ENCODE measurements around the gene GPC3. TPM values are rescaled to one million over a fixed set of nuclear protein-coding genes. Genes with fewer than 3 reads are reported as not detected.

The GPC3 gene
- polyA plus RNA-seq, 3 donors: not detected

GRCh38 chrX:133542476-133542875, 442.9 kb downstream of the GPC3 start:
- H3K79me2 ChIP-seq (ENCODE audit: insufficient read depth, low read length): no peaks in the 10 kb centered on the region
- no peak for TF ChIP-seq CTCF (IDR thresholded peaks at IDR 0.05)

GRCh38 chrX:133541021-133541420, 444.4 kb downstream of the GPC3 start:
- Mint-ChIP-seq H3K27ac (peak overlapping the region in 1 of 7 donors; percentile 28), H3K4me3 (no peak overlapping the region), H3K4me1 (peaks cover 23% of the 10 kb centered on the region), H3K9me3 (peaks cover 0 to 8% (median 0%) of the 10 kb centered on the region in 7 donors), H3K27me3 (ENCODE audit: low read depth in 3 of 3) (no peaks in the 10 kb centered on the region), H3K36me3 (no peaks in the 10 kb centered on the region)
- H3K79me2 ChIP-seq (ENCODE audit: insufficient read depth, low read length): no peaks in the 10 kb centered on the region
- H3K27ac ChIP-seq (ENCODE audit: low read depth in 1 of 2, low read length in 2 of 2): no peak overlapping the region
- intact Hi-C loops (cut with micrococcal nuclease): no loop called here
- no peak overlapping the region for H3K4me3 ChIP-seq (replicated peaks in 1 of 3; ENCODE audit: low read depth in 2 of 3, low read length in 3 of 3)
- H4K20me1 ChIP-seq (ENCODE audit: insufficient read depth, low read length): no peaks in the 10 kb centered on the region
- no peak overlapping the region for H3K9ac ChIP-seq (ENCODE audit: insufficient read depth, low read length, poor library complexity, severe bottlenecking)
- H3K9me3 ChIP-seq (replicated peaks in 1 of 2; ENCODE audit: control insufficient read depth in 1 of 2, insufficient read depth in 1 of 2, low read length in 2 of 2): no peaks in the 10 kb centered on the region
- no peak overlapping the region for H2AFZ ChIP-seq (ENCODE audit: insufficient read depth, low read depth, low read length, poor library complexity, severe bottlenecking)
- H3K4me2 ChIP-seq (replicated peaks; ENCODE audit: extremely low read depth, low read length, poor library complexity, severe bottlenecking): no peak overlapping the region
- no peaks in the 10 kb centered on the region for H3K36me3 ChIP-seq (replicated peaks in 1 of 2; ENCODE audit: control insufficient read depth in 1 of 2, insufficient read depth in 2 of 2, low read length in 2 of 2)
- no peaks in the 10 kb centered on the region for H3K27me3 ChIP-seq (ENCODE audit: control insufficient read depth in 2 of 2, insufficient read depth in 2 of 2, low read length in 2 of 2)
- no peak for DNase-seq
- TF ChIP-seq CTCF (IDR thresholded peaks at IDR 0.05): no peak
- H3K4me1 ChIP-seq (ENCODE audit: control insufficient read depth in 1 of 2, insufficient read depth in 2 of 2, low read length in 2 of 2): peaks cover 26 to 27% of the 10 kb centered on the region in 2 donors

More at GRCh38 chrX:133542476-133542875, 442.9 kb downstream of the GPC3 start:
- Histone ChIP-seq H3K27ac (ENCODE audit: low read depth in 1 of 2, low read length in 2 of 2) (no peak overlapping the region), H2AFZ (ENCODE audit: insufficient read depth, low read depth, low read length, poor library complexity, severe bottlenecking) (no peak overlapping the region), H3K9me3 (replicated peaks in 1 of 2; ENCODE audit: control insufficient read depth in 1 of 2, insufficient read depth in 1 of 2, low read length in 2 of 2) (no peaks in the 10 kb centered on the region), H3K4me3 (replicated peaks in 1 of 3; ENCODE audit: low read depth in 2 of 3, low read length in 3 of 3) (no peak overlapping the region), H3K27me3 (ENCODE audit: control insufficient read depth in 2 of 2, insufficient read depth in 2 of 2, low read length in 2 of 2) (no peaks in the 10 kb centered on the region), H3K9ac (ENCODE audit: insufficient read depth, low read length, poor library complexity, severe bottlenecking) (no peak overlapping the region), H4K20me1 (ENCODE audit: insufficient read depth, low read length) (no peaks in the 10 kb centered on the region), H3K36me3 (replicated peaks in 1 of 2; ENCODE audit: control insufficient read depth in 1 of 2, insufficient read depth in 2 of 2, low read length in 2 of 2) (no peaks in the 10 kb centered on the region), H3K4me2 (replicated peaks; ENCODE audit: extremely low read depth, low read length, poor library complexity, severe bottlenecking) (no peak overlapping the region), H3K4me1 (ENCODE audit: control insufficient read depth in 1 of 2, insufficient read depth in 2 of 2, low read length in 2 of 2) (peaks cover 35 to 36% of the 10 kb centered on the region in 2 donors)
- Mint-ChIP-seq H3K27ac (peak overlapping the region in 2 of 7 donors; percentile 94 to 98), H3K4me1 (peaks cover 32% of the 10 kb centered on the region), H3K27me3 (ENCODE audit: low read depth in 3 of 3) (no peaks in the 10 kb centered on the region), H3K9me3 (peaks cover 0 to 10% (median 0%) of the 10 kb centered on the region in 7 donors), H3K4me3 (no peak overlapping the region), H3K36me3 (no peaks in the 10 kb centered on the region)
- intact Hi-C loops (cut with micrococcal nuclease): no loop called here
- WGBS (ENCODE audit: insufficient coverage): 72% methylated on average over 2 of the region's 3 CpGs
- no peak for DNase-seq
